K562 (cell line): Measurements from ENCODE around the gene ATL1. TPM values are rescaled to one million over a fixed set of nuclear protein-coding genes. Genes with fewer than 3 reads are reported as not detected.
A peak's percentile ranks its signal among the peaks of the same experiment; 100 is the strongest.

Experiments
- ATAC-seq: fragments of 200-7000 bp; cut with Tn5 transposase; 3 replicates; pipeline ENCODE4 v1.9.1; 2020; ENCODE audit warnings: moderate library complexity
- BruUV-seq: library from RNA; stranded (reverse); fragments of 400-500 nt; replicated peaks from 2 replicates; lab custom pipeline; 2021; lab: Mats Ljungman, UMichigan
- CTCF ChIA-PET: fragments of 300-600 bp; formaldehyde crosslinking; extraction: SDS; loops from one replicate; lab custom pipeline; 2021; ENCODE audit warnings: low intra/inter-chr PET ratio; lab: Yijun Ruan, JAX
- POLR2A ChIA-PET: fragments of 300-600, 350-650 bp; sonication (Branson Sonifier 250); formaldehyde crosslinking; extraction: SDS; loops from one replicate; lab custom pipeline; 2021; ENCODE audit warnings: antibody characterized with exemption, inconsistent platforms; lab: Yijun Ruan, JAX
- DNase-seq, 4 experiments: peaks; one replicate each; pipeline versions ENCODE4 v3.0.0 to v3.0.0-alpha.2; 2011 to 2018; ENCODE audit warnings: low spot score in 3 of 4, mixed read lengths in 3 of 4; ENCODE audit errors: extremely low read depth in 1 of 4
- FAIRE-seq: peaks from 2 replicates; lab custom pipeline; 2011; peaks lifted over from hg19 to GRCh38; lab: Jason Lieb, UNC
- H2AFZ ChIP-seq: 2 replicates; pipeline ENCODE4 v1.6.0; 2011; ENCODE audit warnings: low read depth, low read length, control low read depth, inconsistent platforms
- H3K27ac ChIP-seq: fragments of 200-600 bp; 3 replicates; pipeline ENCODE4 v1.8.0; 2011; ENCODE audit warnings: low read depth, mild to moderate bottlenecking, control low read depth, inconsistent platforms, low read length, moderate library complexity, mixed read lengths; ENCODE audit errors: extremely low read depth
- H3K27me3 ChIP-seq, 2 experiments: fragments of 300-600 bp in 1 of 2; 2 replicates in 1 of 2; 3 replicates in 1 of 2; pipeline versions ENCODE4 v1.6.0 to v1.8.0; 2011; ENCODE audit warnings: inconsistent platforms in 2 of 2, low read length in 2 of 2, mild to moderate bottlenecking in 1 of 2, mixed read lengths in 1 of 2, moderate library complexity in 1 of 2; ENCODE audit not compliant: control insufficient read depth in 2 of 2, insufficient read depth in 2 of 2
- H3K36me3 ChIP-seq: fragments of 300-600 bp; 3 replicates; pipeline ENCODE4 v1.8.0; 2011; ENCODE audit warnings: mild to moderate bottlenecking, low read length, inconsistent platforms; ENCODE audit not compliant: control insufficient read depth, insufficient read depth
- H3K4me1 ChIP-seq, 2 experiments: fragments of 200-600 bp in 1 of 2; replicated peaks in 1 of 2; 2 replicates in 1 of 2; 3 replicates in 1 of 2; pipeline versions ENCODE4 v1.5.1 to v1.8.0; 2011; ENCODE audit warnings: inconsistent platforms in 2 of 2, low read length in 2 of 2, mild to moderate bottlenecking in 1 of 2, mixed read lengths in 1 of 2, moderate library complexity in 1 of 2; ENCODE audit not compliant: control insufficient read depth in 2 of 2, insufficient read depth in 2 of 2
- H3K4me2 ChIP-seq: 2 replicates; pipeline ENCODE4 v1.6.1; 2011; ENCODE audit warnings: low read length, control low read depth, inconsistent platforms, mixed read lengths; ENCODE audit not compliant: insufficient read depth
- H3K4me3 ChIP-seq: fragments of 200-600 bp; sonication (generic), shearing (Covaris generic); 2 replicates; pipeline ENCODE4 v1.5.1; 2016; ENCODE audit warnings: control low read depth, inconsistent platforms
- H3K79me2 ChIP-seq: fragments of 200-600 bp; 3 replicates; pipeline ENCODE4 v1.8.0; 2011; ENCODE audit warnings: low read length, inconsistent platforms; ENCODE audit not compliant: control insufficient read depth, insufficient read depth
- H3K9ac ChIP-seq, 2 experiments: 2 replicates each; pipeline versions ENCODE4 v1.6.0 to v1.6.1; 2011; ENCODE audit warnings: low read depth in 2 of 2, low read length in 2 of 2, control low read depth in 1 of 2, inconsistent platforms in 1 of 2, mild to moderate bottlenecking in 1 of 2, mixed read lengths in 1 of 2; ENCODE audit not compliant: insufficient read depth in 1 of 2
- H3K9me1 ChIP-seq: one replicate; pipeline ENCODE4 v1.6.0; 2011; ENCODE audit warnings: inconsistent platforms, mild to moderate bottlenecking, low read length, moderate library complexity; ENCODE audit not compliant: control insufficient read depth, insufficient read depth
- H3K9me3 ChIP-seq: replicated peaks from 2 replicates; pipeline ENCODE4 v1.5.1; 2011; ENCODE audit warnings: low read depth, low read length, inconsistent platforms; ENCODE audit not compliant: control insufficient read depth, insufficient read depth
- H4K20me1 ChIP-seq: replicated peaks from 2 replicates; pipeline ENCODE4 v1.6.1; 2011; ENCODE audit warnings: low read length, inconsistent platforms, mixed read lengths; ENCODE audit not compliant: control insufficient read depth, insufficient read depth
- BHLHE40 ChIP-seq: IDR thresholded peaks from 2 replicates; pipeline ENCODE4 v1.6.1; 2011; ENCODE audit warnings: low read length, improper control_type of control experiment
- ETV5 ChIP-seq: sonication (generic); formaldehyde crosslinking; IDR thresholded peaks from 2 replicates; pipeline ENCODE4 v1.4.0; 2020; ENCODE audit warnings: low read depth, mild to moderate bottlenecking, missing genetic modification reagents
- HCFC1 ChIP-seq: IDR thresholded peaks from 2 replicates; pipeline ENCODE4 v1.6.1; 2012; ENCODE audit warnings: low read depth, low read length, improper control_type of control experiment
- MEIS2 ChIP-seq: fragments of 450-650 bp; IDR thresholded peaks from 2 replicates; pipeline ENCODE4 v1.6.1; 2014; ENCODE audit warnings: mild to moderate bottlenecking; ENCODE audit not compliant: partially characterized antibody
- NFIC ChIP-seq: fragments of 450-650 bp; IDR thresholded peaks from 2 replicates; pipeline ENCODE4 v1.6.1; 2017; ENCODE audit warnings: mild to moderate bottlenecking, inconsistent platforms
- PCBP1 ChIP-seq: fragments of 200-400 bp; formaldehyde crosslinking; IDR thresholded peaks from 2 replicates; pipeline ENCODE4 v1.6.1; 2018; ENCODE audit warnings: mild to moderate bottlenecking, low read depth, low read length; ENCODE audit not compliant: poor library complexity, severe bottlenecking
- SNIP1 ChIP-seq: fragments of 450-650 bp; IDR thresholded peaks from 2 replicates; pipeline ENCODE4 v1.7.1; 2017; ENCODE audit warnings: low read depth, mild to moderate bottlenecking
- SPI1 ChIP-seq: IDR thresholded peaks from 2 replicates; pipeline ENCODE4 v1.6.1; 2011; ENCODE audit warnings: low read depth, low read length, control low read depth, borderline replicate concordance
- WGBS: fragments of 100-300 bp; shearing (Covaris generic); methylation state at CpG from one replicate; pipeline ENCODE4 v1.1.6; 2016; ENCODE audit warnings: low coverage, mixed read lengths; ENCODE audit not compliant: insufficient coverage; ENCODE audit errors: missing lambda C conversion rate; 5-methylcytosine and 5-hydroxymethylcytosine counted together
- in situ Hi-C: fragments of 300-500 bp; cut with MboI; formaldehyde crosslinking; loops from 4 replicates; pipeline ENCODE4 v1.15.0; 2018; ENCODE audit warnings: inconsistent platforms, mixed read lengths
- intact Hi-C: fragments of 100-400 bp; cut with micrococcal nuclease; formaldehyde crosslinking; loops from 2 replicates; pipeline ENCODE4 v1.14.2; 2022
- polyA plus RNA-seq, 8 experiments: library from polyadenylated mRNA; depleted of rRNA in 4 of 8; stranded (reverse) in 5 of 8; unstranded in 3 of 8; fragments of >200 nt; fragmentation: Nextera tagmentation in 2 of 8; fragmentation: Illumina TruSeq in 1 of 8; extraction: Ambion mirVana in 2 of 8; extraction: Trizol in 1 of 8; gene quantifications; 2 replicates each; pipeline versions ENCODE4 v1.2.1 to v1.2.3, GENCODE V29; 2011 to 2014; ENCODE audit warnings: inconsistent platforms in 1 of 8, missing spikeins in 1 of 8
- total RNA-seq, 7 experiments: library from RNA; depleted of rRNA in 6 of 7; stranded (reverse); fragments of >200 nt in 6 of 7; fragmentation: Illumina TruSeq in 2 of 7; extraction: Trizol in 2 of 7; gene quantifications; 2 replicates each; pipeline versions ENCODE4 v1.2.1 to v1.2.3, GENCODE V29; 2011 to 2021; ENCODE audit warnings: low replicate concordance in 1 of 7
- TF ChIP-seq, protein P1 (sequence below): fragments of 250-450 bp; sonication (Bioruptor Pico); IDR thresholded peaks from 2 replicates; pipeline ENCODE4 v1.4.0; 2020; ENCODE audit warnings: mild to moderate bottlenecking, moderate library complexity, borderline replicate concordance
- TF ChIP-seq, protein P2 (sequence below): sonication (generic); formaldehyde crosslinking; IDR thresholded peaks from 2 replicates; pipeline ENCODE4 v1.8.1; 2023; ENCODE audit warnings: mild to moderate bottlenecking, missing genetic modification reagents
- TF ChIP-seq, protein P3 (sequence below): sonication (generic); formaldehyde crosslinking; IDR thresholded peaks from 2 replicates; pipeline ENCODE4 v1.8.0; 2022; ENCODE audit warnings: mild to moderate bottlenecking, missing genetic modification reagents

Gene ATL1
- total and polyA plus RNA-seq, 9 of the 15 experiments (the other 6 are each of a cell fraction or from before 2014, with no cell fraction given): 0.04 to 0.16 (median 0.07) TPM; not detected in 4

DNA sequence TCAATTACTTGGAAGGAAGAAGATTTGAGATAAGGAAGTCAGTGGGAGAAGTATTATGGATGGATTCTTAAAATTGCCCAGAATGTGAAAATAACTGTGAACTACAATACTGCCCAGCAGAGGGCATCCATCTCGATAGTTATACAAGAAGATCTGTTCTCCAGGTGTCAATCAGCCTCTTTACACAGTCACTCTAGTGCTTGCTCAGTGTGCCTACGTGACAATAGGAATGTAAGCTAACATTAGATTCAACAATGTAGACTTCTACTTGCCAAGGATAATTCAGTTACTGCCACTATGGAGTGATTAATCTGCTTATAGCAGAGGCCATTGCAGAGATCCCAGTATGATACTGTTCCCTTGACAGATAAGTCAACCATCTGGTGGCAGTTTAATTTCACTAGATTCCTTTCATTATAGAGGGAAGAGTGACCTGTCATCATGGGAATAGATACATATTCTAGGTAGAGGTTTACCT is 17.0 kb upstream of the ATL1 start (continued):
- TF ChIP-seq BHLHE40: no peak
- TF ChIP-seq MEIS2: peak; percentile 39
- no peak for TF ChIP-seq NFIC

DNA sequence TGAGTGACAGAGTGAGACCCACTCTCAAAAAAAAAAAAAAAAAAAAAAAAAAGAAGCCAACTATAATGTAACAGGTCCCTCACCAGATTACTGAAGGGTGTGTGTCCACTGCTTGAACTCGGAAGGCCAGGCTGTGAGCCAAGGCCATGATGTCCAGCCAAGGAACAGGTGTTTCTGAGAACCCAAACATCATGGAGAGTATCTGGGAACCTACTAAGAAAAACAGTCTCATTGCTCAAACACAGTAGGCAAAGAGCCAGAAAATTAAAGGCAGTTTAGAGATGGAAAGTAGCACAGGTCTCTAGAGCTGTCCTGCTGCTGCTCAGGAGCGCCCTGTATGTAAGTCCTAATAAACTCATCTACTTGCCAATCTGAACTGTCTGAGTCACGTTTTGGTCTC is 15.0 kb upstream of the ATL1 start:
- no peak for FAIRE-seq
- POLR2A ChIA-PET: interaction anchor here (0.7 kb wide), 1 partner anchor 45 kb away, joined by 4 read pairs; no protein-coding TSS in a partner anchor
- no peak for ATAC-seq
- TF ChIP-seq SPI1: no peak
- TF ChIP-seq HCFC1: no peak
- TF ChIP-seq, protein P1, sequence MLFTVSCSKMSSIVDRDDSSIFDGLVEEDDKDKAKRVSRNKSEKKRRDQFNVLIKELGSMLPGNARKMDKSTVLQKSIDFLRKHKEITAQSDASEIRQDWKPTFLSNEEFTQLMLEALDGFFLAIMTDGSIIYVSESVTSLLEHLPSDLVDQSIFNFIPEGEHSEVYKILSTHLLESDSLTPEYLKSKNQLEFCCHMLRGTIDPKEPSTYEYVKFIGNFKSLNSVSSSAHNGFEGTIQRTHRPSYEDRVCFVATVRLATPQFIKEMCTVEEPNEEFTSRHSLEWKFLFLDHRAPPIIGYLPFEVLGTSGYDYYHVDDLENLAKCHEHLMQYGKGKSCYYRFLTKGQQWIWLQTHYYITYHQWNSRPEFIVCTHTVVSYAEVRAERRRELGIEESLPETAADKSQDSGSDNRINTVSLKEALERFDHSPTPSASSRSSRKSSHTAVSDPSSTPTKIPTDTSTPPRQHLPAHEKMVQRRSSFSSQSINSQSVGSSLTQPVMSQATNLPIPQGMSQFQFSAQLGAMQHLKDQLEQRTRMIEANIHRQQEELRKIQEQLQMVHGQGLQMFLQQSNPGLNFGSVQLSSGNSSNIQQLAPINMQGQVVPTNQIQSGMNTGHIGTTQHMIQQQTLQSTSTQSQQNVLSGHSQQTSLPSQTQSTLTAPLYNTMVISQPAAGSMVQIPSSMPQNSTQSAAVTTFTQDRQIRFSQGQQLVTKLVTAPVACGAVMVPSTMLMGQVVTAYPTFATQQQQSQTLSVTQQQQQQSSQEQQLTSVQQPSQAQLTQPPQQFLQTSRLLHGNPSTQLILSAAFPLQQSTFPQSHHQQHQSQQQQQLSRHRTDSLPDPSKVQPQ (CRISPR knock-in tag): no peak
- no peak for TF ChIP-seq PCBP1
- TF ChIP-seq ETV5 (CRISPR knock-in tag): no peak
- TF ChIP-seq, protein P2, sequence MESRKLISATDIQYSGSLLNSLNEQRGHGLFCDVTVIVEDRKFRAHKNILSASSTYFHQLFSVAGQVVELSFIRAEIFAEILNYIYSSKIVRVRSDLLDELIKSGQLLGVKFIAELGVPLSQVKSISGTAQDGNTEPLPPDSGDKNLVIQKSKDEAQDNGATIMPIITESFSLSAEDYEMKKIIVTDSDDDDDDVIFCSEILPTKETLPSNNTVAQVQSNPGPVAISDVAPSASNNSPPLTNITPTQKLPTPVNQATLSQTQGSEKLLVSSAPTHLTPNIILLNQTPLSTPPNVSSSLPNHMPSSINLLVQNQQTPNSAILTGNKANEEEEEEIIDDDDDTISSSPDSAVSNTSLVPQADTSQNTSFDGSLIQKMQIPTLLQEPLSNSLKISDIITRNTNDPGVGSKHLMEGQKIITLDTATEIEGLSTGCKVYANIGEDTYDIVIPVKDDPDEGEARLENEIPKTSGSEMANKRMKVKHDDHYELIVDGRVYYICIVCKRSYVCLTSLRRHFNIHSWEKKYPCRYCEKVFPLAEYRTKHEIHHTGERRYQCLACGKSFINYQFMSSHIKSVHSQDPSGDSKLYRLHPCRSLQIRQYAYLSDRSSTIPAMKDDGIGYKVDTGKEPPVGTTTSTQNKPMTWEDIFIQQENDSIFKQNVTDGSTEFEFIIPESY (CRISPR knock-in tag): no peak
- TF ChIP-seq, protein P3, sequence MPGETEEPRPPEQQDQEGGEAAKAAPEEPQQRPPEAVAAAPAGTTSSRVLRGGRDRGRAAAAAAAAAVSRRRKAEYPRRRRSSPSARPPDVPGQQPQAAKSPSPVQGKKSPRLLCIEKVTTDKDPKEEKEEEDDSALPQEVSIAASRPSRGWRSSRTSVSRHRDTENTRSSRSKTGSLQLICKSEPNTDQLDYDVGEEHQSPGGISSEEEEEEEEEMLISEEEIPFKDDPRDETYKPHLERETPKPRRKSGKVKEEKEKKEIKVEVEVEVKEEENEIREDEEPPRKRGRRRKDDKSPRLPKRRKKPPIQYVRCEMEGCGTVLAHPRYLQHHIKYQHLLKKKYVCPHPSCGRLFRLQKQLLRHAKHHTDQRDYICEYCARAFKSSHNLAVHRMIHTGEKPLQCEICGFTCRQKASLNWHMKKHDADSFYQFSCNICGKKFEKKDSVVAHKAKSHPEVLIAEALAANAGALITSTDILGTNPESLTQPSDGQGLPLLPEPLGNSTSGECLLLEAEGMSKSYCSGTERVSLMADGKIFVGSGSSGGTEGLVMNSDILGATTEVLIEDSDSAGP (CRISPR knock-in tag): no peak
- TF ChIP-seq SNIP1: no peak

More for the DNA sequence above, 15.0 kb upstream of the ATL1 start:
- Histone ChIP-seq H3K4me3 (no peak overlapping the region), H3K27me3 (no peaks in the 10 kb centered on the region; a peak in 1 of 5 replicates), H3K4me2 (no peak overlapping the region), H3K9me3 (no peaks in the 10 kb centered on the region), H3K9ac (no peak overlapping the region), H3K9me1 (no peaks in the 10 kb centered on the region), H3K36me3 (no peaks in the 10 kb centered on the region), H3K79me2 (no peaks in the 10 kb centered on the region), H4K20me1 (no peaks in the 10 kb centered on the region), H2AFZ (no peak overlapping the region), H3K27ac (no peak overlapping the region), H3K4me1 (no peaks in the 10 kb centered on the region)
- 0% methylated on average over 2 of the region's 3 CpGs for WGBS
- DNase-seq: no peak
- in situ Hi-C loops: loop anchor here (5.0 to 25.0 kb wide), 2 partner anchors 232 to 683 kb away; partner anchors contain the start of gene NEMF
- intact Hi-C loops: no loop called here
- CTCF ChIA-PET: no interaction called here
- no TSS peak for BruUV-seq
